Thyroid gland (tissue), 4 donors: Measurements from ENCODE around the gene UNC13D.

Experiments
- CTCF ChIP-seq, 6 experiments: fragments of 200-600 bp in 3 of 6; fragments of 450-650 bp in 3 of 6; sonication (generic) in 3 of 6; IDR thresholded peaks; one replicate each; pipeline ENCODE4 v1.5.1; 2016 to 2019; ENCODE audit warnings: antibody characterized with exemption in 6 of 6, mild to moderate bottlenecking in 2 of 6, inconsistent platforms in 1 of 6, moderate library complexity in 1 of 6
- POLR2A ChIP-seq, 2 donors: fragments of 450-650 bp; IDR thresholded peaks; one replicate each; pipeline ENCODE4 v1.6.1; 2017; ENCODE audit warnings: antibody characterized with exemption in 2 of 2, mild to moderate bottlenecking in 2 of 2, moderate library complexity in 1 of 2

DNA sequence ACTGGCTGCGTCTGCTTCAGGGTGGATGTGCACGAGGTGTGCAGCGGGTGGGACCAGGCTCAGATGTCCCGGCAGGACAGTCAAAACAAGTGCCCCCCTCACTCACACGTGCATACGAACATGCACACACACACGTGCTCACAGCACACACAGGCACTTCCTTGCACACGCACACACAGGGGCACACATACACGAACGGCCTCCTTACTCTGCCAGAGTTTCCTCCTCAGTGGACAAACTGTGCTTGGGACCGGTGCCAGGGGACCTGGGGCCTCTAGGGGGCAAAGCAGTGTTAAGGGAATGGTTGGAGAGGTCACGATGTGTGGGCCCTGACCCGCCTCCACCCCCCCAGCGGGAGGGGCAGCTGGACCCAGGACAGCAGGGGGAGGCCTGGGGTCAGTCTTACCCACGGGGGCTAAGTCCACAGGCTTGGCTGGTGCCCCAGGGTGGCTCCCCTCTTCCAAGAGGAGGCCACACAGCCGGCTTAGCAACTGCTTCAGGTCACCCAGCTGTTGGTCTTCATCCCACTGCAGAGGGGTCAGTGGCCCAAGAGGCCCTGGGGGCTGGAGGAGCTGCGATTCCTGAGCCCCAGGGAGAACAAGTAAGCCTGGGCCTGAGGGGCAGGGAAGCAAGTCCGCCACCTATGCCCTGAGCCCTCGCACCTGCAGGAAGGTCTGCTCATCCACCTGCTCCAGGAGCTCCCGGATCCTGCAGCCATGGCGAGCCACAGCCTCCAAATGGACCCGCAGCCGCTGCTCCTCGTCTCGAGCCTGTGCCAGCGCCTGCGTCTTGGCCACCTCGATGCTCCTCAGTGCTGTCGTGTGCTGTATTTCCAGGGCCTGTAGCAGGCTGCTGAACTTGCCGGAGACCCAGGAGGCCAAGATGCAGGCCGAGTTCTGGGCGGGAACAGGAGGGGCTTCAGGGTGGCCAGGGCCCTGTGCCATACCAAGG is 47.7 kb upstream of the UNC13D start:
- TF ChIP-seq CTCF (IDR thresholded peaks at IDR 0.05), result no peak
- no peak for TF ChIP-seq POLR2A (IDR thresholded peaks at IDR 0.05)
